ENCODE measurements around the gene GRB7.
"Not testable (repeated sequence)": the region's sequence is repeated elsewhere in the genome, so short reads cannot be mapped to it uniquely, and the experiment has no call there.

GRB7 gene

DNA sequence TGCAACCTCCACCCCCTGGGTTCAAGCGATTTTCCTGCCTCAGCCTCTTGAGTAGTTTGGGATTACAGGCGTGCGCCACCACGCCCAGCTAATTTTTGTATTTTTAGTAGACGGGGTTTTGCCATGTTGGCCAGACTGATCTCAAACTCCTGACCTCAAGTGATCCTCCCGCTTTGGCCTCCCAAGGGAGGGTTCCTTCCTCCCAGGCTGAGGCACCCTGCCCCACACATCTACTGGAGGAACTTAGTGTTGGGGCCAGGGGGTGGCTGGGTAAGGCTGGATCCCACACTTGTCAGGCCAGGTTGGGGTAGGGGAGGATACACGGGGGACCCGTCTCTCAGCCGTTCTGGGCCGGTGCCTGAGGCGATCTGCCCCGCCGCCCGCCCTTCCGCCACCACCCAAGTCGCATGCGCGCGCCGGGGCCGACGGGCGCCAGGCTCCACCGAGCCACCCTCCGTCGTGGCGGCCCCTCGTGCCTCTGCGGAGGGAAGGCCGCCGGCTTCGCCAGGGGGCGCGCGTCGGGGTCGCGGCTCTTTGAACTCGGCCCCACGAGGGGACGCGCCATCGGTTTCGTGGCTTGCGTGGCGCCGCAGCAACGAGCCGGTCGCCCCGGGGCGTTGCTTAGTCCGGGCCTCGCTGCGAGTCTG is 15.9 kb downstream of the GRB7 start:
- DNase-seq, result no peak

DNA sequence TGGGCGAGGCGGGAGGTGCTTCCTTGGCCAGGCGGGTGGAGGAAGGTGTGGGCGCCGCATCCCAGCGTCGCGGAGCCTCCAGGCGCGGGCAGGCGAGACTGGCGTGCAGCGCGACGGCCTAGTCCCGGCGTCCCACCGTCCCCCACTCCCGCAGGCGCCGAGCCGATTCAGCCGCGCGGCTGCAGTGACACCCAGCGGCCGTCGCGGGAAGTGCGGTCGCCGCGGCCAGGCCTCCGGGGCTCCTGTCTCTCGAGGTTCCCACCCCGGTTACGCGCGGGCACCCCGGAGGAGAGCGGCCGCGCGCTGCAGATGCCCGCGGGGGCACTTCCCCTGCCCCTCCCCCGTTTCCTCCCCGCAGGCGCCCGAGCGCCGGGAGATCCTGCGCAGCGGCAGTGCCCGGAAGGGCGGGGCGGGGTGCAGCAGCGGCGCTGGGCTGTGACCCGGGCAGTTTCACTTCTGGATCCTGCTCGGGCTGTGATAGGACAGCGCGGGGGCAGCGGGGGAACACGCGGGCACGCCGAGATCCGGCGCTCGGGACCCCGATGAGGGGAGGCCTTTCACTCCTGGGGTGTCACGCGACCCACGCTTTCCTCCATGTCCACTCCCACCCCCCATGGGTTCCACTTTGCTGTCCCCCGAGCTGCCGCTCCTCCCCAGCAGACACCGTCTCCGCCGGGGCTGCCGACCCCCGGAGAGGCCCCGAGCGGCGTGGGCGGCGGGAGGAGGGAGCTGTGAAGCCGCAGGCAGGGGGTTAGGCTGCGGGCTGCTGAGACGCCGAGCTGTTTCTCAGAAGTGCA is 16.6 kb downstream of the GRB7 start:
- peak; percentile 75 for DNase-seq

DNA sequence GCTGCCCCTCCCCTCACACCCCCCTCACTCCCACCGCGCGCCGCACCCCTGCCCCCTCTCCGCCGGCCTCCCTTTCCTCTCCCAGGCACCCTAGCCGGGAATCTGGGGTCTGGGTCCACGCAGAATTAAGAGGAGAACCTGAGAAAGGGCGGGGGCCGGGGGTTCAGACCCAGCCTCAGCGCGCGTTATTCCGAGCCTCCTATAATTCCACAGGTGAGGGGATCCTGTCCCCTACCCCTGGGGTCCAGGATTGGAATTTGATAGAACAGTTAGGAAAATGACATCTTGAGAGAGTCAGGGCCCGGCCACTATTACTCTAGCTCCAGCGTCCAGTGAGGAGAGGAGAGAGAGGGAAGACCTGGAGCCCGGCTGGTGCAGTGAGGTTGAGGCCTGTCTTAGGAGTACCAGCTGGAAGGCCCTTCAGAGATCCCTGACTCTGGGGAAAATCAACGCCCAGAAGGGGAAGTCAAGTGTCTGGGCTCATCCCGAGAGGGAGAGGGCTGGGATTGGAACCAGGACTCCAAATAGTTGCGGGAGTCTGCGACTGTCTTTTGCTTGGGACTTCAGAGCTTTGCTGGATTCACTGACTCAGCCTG is 17.3 kb downstream of the GRB7 start:
- DNase-seq, result no peak

DNA sequence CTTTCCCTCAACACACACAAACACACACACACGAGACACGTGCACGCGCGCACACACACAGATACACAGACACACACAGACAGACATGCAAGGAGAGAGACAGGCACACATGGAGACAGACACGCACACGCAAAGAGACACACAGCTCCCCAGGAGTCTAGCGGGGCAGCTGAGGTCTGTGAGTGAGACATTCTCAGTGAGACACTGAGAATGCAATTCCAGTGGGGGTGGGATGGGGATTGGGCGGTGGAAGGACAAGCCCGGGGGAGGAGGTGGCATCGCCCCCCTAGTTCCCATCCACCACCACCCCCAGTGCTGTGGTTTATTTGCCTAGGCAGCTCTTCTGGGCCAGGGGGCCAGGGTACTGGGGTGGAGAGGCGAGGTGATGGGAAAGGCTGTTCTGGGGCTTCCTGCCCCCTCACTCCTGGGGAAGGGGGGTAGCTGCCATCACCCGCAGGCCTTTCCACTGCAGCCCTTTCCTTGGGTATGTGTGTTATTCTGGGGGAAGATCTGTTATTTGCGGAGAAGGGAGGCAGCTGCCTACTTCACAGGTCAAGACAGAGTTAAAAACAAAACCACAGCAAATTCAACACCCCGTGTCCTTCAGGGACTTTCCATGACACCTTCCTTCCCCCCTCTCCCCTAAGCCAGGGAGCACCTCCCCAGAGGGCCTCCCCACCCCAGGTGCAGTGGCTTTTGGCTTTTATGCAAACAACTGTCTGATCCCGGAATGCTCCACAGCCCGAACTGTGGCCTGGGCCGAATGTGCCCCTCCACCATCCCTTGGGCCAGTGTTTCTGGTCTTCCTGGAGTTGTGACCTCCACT is 18.0 kb downstream of the GRB7 start:
- DNase-seq, result no peak

DNA sequence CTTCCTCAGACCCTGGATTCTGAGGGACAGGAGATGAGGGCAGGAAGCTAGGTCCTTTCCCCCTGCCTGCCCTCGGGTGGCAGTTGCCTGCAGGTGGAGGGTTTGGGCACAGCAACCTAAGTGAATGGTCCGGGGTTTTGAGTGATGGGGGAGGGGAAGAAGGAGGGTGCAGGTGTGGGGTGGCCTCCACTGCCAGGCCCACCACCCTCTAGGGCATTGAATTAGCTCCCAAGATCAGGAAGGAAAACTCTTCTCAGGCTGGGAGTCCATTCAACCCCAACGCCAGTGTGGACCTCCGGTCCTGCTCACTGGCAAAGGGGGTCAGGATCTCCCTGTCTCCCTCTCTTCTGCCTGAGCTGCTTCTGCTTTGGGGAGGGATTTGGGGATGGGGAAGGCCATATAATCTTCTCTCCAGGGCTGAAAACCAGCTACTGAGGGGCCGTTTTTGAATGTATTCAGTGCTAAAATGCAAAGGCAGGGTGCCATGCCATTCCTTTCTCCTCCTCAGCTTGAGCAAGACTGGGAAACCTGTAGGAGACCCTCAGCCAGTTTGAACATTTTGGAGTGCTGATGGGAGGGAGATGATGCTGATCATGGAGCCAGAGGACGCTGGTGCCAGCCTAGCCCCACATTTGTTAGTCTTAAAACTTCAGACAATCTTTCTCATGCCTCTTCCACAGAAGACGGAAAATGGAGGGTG is 18.8 kb downstream of the GRB7 start:
- no peak for DNase-seq

DNA sequence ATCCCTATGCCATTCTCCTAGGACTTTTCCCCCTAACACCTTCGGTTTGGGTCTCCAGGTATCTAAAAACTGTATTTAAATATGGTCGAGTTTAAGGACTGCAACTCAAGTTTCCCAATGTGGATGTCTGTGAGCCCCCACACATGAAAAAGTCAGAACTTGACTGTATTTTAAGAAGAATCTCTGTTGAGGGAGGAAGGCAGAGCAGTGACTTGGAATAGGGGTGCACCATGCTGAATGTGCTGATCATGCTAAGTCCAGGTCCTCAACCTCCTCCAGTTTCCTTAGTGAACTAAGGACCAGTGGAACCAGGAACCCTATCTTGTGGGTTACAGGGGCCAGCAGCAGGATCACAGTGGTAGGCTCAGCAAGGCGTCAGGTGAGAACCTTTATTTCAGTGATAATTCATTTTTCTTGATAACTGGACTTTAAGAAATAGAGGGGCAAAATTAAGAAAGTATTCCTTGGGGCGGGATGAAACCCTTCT is 19.5 kb downstream of the GRB7 start:
- no peak for DNase-seq

DNA sequence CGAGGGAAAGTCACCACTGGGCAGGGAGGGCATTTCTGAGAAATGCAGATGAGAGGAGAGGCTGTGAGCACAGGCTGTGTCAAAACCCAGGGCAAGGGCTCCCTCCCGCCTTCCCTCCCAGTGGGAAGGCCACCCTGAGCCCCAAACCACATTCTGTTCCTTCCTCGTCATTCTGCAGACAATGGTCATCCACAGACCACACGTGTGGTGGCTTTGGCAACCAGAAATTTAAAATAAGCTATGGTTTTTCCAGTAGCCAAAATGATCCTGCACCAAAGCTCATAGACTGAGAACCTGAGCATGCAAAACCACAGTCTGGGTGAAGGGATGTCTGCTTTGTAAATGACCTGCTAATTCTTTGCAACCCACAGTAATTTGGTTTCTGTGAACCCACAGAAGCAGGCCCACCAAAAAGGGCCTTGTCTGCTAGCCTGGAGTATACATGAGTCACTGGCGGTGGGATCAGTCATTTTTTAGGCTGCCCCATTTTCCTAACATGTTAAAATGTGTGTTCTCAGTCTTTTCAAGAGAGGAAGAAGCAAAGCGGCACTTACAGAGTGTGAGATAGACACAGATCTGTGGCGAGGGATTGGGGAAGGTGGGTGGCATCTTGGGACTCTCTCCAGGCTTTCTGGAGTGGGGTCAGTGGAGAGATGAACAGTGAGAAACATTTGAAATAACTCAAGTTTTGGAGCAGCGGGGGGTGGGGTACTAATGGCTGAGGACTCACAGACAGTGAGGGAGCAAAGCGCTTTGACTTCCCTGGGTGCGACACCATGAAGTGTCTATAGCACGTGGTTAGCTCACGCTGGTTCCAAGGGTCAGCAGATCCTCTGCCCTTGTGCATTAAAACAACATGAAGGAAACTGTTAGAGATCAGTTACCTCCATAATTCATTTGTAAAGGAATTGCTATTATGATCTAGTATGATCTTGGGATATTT is 20.5 kb downstream of the GRB7 start:
- no peak for DNase-seq

DNA sequence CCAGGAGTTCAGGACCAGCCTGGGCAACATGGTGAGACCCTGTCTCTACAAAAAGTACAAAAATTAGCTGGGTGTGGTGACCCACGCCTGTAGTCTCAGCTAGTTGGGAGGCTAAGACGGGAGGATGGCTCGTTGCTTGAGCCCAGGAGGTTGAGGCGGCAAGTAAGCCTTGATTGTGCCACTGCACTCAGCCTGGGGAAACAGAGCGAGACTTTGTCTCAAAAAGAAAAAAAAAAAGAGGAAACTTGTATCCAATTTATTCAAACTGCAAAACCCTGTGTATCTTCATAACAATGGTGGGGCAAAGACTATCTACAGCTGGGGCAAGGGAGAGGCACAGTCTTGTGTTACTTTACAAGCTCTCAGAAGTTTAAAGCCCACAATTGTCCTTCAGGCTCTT is 21.5 kb downstream of the GRB7 start:
- DNase-seq, result no peak

DNA sequence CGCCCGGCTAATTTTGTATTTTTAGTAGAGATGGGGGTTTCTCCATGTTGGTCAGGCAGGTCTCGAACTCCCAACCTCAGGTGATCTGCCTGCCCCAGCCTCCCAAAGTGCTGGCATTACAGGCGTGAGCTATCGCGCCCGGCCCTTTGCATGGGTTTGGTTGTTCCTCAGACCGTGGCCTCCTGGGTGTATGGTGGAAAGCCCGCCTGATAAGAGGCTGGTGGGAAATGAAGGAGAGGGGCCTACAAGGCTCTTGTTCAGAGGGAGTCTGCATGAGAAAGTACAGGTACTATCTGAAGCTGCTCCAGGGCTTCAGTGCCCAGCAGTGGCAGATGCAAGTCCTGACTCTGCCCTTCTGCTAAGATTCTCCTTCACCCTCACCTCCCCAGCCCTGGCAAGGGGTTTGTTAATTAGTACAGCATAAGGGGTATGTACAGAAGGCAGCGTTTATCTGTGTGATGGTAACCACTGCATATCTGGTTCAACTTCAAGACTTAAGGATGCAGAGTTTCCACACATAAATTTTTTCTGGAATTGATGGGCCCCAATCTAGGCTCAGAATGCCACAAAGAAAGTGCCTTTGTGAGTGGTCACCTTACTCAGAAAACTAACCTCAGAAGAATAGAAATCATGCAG is 24.2 kb downstream of the GRB7 start:
- DNase-seq, result no peak

DNA sequence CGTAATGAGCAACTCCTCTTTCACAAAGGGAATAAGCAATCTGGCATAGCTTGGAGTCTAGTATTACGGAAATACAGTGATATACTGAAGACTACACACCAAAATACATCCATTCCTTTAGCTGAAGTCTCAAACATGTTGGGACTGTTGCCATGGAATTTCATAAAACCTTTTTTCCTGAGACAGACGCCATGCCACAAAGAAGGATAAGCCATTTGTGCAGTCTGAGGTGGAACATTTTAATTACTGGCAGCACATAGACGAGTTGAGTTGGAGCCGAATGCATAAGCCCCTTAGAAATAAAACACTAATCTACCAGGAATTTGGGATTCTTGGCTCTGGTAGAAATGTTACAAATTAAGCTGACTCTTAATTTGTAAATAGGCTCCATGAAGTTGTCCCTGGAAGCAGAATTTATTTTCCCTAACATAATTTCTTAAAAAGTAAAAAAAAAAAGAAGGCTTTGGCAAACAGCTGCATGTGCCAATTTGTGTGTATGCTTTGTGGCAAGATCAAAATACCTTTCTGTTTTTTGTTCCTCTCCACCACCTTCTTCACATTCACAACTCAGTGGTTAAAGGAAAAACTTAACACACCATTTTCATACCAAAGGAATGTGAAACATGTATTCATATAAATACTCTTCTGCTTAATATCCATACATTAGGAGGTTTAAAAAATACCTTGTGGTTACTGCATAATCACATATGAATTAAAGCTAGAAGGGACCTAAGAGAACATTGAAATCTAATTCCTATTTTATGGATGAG is 25.5 kb downstream of the GRB7 start:
- no peak for DNase-seq

DNA sequence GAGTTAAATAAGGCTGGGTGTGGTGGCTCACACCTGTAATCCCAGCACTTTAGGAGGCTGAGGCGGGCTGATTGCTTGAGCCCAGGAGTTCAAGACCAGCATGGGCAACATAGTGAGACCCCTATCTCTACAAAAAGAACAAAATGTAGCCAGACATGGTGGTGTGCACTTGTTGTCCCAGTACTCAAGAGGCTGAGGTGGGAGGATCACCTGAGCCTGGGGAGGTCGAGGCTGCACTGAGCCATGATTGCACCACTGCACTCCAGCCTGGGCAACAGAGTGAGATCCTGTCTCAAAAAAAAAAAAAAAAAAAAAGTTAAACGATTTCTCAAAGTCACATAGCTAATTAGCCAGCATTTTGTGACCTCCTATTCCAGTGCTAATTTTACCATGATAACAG is 26.4 kb downstream of the GRB7 start:
- DNase-seq, result not testable (repeated sequence)

DNA sequence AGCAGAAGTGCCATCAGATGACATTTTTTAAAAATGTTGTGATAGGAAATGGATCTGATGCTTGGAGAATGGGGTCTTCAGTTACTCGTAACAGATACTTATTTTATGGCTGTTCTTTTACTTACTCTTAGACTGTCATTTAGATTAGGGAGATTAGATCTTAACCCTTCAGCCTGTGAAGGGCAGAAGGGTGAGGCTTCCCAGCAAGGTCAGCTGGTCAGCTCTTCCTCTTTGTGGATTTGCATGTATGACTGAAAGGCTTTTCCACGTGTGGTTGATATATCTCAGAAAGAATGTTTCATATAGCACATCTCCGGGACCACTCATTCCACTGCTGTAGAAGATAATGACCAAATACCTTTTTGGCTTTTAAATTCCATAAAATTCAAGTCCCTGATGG is 27.4 kb downstream of the GRB7 start:
- DNase-seq, result no peak

DNA sequence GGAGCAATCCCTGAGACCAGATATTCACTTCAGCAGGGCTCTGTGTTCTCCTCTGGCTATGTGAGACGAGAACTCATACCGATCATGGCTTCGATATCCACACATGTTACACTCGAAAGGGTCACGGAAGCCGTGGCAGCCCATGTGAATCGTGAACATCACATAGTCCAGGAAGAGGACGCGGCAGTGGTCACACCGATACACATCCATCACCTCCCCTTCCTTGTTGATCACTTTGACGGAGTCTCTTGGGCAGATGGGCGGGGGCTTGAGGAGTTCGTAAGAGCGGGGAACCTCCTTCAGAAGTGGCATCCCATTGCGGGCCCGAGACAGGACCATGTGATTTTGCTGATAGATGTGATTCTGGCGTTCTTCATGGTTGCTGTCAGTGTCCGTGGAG is 28.0 kb downstream of the GRB7 start:
- no peak for DNase-seq

DNA sequence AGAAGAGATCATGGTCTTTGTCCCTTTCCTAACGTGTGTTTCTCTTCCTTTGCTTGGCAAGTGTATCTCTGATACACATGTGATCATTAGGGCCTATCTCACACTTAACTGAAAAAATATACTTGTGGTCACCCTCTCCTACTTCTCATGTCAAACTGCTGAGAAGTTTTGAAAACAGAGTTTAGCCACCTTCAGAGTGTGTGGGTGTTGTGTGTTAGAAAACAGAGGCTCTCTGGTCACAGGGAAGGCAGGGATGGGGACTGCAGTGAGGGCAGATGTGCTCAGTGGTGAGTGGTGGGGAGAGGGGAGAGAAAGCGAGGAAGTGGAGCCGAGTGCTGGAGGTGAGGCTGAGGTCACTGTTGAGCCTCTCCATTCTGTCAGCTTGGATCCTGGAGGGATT is 29.4 kb downstream of the GRB7 start:
- no peak for DNase-seq

DNA sequence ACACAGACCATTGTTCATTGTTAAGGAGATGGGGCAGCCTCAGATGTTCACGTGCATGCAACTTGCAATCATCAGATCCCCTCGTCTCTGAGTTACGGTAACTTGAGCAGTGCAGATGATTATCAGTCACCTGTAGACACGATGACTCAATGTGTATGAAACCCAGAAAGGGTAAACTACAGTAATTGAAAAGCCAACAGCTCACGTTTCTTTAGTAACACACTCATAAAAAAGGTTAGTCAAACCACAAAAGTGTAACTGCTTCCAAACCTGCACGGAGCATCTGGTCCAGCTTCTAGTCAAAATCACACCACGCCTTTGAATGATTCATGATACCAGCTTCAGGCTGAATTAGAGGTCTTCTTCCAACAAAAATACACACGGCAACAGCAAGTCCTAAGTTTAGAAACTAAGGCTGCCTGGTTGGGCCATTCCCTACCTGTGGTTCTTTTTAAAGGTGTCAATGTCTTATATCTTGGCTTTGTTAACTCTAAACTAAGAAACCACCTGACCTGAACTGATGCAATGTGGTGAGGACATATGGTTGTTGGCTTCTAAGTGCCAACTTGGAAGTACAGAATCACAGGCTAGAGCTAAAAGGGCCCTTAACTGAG is 32.3 kb downstream of the GRB7 start:
- no peak for DNase-seq

DNA sequence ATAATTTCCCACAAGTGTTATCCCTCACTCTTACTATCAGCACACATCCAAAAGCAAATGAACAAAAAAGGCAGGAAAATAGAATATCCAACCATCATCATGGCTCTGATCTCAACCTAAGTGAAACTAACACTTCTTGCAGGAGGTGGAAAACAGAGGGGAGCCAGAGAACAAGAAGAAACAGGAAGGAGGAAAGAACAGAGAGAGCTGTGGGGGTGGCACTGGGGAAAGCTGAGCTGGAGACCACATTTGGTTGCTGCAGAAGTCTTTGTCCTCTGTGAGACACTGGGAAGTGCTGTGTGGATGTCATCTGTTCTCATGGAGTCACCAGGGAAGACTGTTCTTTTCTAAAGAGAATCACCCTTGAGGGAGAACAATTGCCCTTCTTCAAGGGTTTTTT is 34.7 kb downstream of the GRB7 start:
- DNase-seq, result no peak

DNA sequence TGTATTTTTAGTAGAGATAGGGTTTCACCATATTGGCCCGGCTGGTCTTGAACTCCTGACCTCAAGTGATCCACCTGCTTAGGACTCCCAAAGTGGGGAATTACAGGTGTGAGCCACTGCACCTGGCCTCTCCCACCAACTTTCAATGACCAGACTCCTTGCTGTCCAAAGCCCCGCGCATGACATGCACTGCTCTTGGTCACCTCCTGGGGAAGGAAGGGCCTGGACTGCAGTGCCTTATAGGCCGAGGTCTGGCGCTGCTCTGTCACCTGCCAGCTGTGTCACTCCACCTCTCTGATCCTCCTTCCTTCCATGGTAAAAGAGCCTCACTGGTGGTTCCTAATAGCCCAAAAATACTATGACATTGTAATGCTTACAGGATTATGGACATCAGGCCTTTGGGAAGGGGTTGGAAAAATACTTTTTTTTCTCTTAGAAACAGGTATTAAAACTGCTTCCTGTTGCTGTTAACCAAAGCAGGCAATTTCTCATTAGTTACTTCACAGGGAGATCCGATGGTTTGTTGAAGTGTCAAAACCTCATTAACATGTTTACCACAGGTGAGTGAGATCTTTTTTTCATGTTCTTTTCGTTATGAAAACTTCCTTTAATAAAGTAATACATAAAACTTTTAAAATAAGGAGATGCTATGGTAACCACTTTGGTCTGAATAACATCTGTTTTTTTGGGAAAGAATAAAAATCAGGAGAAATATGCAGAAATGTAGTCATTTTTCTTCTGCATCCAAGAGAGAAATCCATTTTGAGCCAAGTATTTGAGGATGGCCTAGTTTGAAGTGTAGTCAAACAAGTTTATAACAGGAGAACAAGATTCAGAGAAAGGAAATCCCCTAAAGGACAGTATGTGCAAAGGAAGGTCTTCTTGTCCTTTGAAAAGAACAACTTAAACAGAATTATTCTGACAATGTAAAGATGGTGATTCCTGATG is 35.5 kb downstream of the GRB7 start:
- DNase-seq, result no peak

DNA sequence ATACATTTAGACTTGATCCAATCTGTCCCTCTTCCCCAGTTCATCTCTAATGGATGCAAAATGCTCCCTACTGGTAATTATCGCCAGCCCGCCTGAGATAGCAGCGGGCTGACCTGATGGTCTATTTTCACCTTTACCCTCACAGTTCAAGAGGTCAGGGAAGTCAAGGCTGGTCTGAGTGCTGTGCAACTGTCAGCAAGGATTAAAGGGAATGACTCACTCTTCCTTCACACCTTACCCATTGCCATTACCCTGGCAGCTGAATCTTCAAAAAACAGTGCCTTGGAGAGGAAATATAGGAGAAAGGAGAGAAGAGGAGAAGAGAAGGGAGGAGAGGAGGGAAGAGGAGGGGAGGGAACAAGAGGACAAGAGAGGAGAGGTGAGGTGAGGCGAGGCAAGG is 36.3 kb downstream of the GRB7 start:
- no peak for DNase-seq

DNA sequence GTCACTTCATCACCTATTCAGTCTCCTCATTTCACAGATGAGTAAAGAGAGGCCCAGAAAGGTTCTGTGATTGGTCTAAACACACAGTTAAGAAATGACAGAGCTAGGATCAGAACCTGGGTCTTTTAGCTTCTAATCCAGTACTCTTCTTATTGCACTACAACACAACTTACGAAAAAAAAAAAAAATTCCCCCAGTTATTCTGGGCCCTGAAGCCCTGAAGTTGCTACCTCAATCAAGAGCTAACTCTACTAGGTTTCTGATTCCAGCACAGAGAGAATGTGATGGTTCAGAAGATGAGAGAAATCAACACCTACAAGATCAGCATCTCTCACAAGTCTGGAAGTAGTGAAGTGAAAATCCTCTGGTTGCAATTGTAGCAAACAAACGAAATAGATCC is 37.3 kb downstream of the GRB7 start:
- DNase-seq, result no peak
